ENCODE measurements around the gene SFTPB.

SFTPB gene

DNA sequence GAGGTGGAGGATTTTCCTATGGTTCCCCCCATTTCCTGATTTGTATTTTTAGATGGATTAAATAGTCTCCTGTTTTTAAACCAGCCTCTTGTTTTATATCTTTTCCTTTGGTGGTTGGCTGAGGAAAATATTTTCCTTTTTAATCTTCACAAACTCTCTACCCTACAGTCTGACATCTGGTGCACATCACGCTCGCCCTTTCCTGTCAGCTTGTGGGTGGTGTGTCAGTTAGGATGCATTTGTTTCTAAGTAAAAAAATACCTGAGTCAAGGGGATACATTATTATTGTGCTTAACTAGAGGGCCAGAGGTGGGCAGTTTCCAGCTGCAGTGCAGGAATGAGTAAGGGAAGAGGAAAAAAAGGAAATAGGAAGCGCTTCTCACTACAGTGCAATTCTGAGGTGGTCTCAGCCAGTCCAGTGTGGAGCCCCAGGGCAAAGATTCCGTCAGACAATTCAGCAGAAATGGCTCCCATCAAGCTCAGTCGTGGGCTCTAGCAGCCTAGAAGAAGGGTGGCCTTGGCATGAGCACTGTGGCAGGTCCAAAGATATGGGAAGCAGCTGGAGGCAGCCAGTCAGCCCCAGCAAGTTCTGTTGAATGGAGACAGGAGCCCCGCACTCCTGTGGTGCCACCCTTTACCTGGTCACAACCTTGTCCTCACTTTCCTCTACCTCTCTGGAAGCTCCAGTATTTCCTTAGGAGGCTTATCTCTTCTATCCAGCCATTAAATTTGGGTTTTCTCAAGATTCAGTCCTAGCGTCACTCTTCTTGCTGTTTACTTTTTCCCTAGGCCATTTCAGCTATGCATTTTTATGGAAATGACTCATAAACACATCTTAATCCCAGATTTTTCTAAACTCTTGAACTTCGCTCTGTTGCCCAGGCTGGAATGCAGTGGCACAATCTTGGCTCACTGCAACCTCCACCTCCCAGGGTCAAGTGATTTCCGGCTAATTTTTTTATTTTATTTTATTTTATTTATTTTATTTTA lies 18.5 kb downstream of the SFTPB start:
- TF ChIP-seq, protein P1, sequence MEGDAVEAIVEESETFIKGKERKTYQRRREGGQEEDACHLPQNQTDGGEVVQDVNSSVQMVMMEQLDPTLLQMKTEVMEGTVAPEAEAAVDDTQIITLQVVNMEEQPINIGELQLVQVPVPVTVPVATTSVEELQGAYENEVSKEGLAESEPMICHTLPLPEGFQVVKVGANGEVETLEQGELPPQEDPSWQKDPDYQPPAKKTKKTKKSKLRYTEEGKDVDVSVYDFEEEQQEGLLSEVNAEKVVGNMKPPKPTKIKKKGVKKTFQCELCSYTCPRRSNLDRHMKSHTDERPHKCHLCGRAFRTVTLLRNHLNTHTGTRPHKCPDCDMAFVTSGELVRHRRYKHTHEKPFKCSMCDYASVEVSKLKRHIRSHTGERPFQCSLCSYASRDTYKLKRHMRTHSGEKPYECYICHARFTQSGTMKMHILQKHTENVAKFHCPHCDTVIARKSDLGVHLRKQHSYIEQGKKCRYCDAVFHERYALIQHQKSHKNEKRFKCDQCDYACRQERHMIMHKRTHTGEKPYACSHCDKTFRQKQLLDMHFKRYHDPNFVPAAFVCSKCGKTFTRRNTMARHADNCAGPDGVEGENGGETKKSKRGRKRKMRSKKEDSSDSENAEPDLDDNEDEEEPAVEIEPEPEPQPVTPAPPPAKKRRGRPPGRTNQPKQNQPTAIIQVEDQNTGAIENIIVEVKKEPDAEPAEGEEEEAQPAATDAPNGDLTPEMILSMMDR (IDR thresholded peaks at IDR 0.05; ENCODE audit: borderline replicate concordance, insufficient read depth, low read depth, low read length), result no peak

DNA sequence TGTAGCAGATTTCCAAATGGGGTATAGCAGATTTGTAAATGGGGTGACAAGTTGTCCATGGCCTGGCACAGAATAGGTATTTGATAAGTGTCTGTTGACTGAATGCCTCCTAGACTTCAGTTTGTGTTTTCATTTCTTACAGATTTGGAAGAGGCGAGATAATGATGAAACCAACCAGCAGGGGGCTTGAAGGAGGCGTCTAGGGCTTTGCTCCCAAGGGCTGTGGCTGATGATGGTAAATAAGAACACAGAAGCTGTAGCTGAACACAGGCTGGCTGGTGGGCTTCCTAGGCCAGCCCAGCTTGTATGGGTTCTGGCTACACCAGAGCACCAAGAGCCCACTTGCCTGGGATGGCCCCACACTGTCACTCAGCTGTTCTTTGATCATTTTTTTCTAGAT lies 19.4 kb downstream of the SFTPB start:
- H3K4me3 ChIP-seq (ENCODE audit: low read depth, low read length), result no peak overlapping the region
- TF ChIP-seq, protein P1 (IDR thresholded peaks at IDR 0.05; ENCODE audit: borderline replicate concordance, insufficient read depth, low read depth, low read length), result peak; percentile 51; the same call in 1 of the 2 replicates

More for the DNA sequence above, 18.5 kb downstream of the SFTPB start:
- H3K4me3 ChIP-seq (ENCODE audit: low read depth, low read length), result no peak overlapping the region

DNA sequence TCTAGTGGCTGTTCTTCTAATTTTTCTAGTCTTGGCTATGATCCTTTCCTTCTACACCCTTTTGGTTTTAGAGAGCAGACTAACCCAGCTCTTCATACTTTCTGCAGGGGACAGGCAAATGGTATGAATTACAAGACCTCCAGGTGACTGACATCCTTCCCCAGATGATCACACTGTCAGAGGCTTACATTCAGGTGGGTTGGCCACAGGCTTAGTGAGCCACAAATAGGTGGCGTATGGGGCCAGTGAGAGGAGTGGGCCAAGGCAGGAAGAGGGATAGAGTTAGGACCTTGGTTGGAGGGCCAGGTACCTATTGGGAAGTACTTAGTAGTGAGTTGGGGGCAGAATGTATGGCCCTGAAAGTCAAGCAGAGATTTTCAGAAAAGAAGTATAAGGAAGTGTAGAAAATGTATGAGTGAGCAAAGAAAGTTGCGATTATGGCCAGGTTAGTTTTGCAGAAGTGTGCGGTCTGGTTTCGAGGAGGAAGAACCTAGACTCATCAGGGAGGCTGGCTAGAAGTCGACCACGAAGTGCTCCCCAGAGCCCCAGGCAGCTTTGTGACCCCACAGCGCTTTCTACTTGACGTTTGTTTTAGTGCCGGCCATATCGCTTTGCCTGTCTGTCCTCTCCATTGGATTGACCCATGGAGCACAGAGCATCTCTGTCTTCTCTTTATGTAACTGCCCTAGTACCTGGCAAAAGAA lies 20.0 kb downstream of the SFTPB start:
- TF ChIP-seq, protein P1 (IDR thresholded peaks at IDR 0.05; ENCODE audit: borderline replicate concordance, insufficient read depth, low read depth, low read length), result no peak
- H3K4me3 ChIP-seq (ENCODE audit: low read depth, low read length), result no peak overlapping the region

DNA sequence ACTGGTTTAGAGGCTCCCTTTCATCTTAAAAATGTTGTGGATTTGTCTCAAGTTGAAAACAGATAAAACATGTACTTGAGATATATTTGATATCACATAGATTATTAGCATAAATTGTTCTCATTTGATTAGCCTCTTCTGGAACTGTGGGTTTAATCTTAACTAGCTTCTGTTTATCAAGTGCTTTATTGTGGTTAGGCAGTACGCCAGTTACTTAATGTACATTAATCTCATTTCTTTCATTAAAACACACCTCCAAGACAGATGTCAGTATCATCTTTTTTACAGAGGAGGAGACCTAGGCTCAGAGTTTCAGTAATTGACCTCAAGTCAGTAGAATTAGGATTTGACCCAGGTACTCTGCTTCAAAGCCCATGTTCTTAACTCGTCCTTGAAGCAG lies 21.8 kb downstream of the SFTPB start:
- H3K4me3 ChIP-seq (ENCODE audit: low read depth, low read length), result no peak overlapping the region
- TF ChIP-seq, protein P1 (IDR thresholded peaks at IDR 0.05; ENCODE audit: borderline replicate concordance, insufficient read depth, low read depth, low read length), result no peak

DNA sequence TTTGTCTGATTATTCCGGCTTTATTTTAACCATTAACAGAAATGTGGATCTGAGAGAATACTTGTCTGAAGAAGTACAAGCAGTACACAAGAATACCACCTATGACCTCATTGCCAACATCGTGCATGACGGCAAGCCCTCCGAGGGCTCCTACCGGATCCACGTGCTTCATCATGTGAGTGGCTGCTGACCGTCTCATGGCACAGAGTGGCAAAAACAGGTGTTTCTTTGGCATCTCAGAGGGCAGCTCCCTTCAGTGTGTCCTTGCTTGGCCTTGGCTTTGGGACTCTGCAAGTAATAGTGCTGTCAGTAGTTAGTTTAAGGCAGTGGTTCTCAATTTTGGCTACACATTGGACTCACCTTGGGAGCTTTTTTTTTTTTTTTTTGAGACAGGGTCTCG lies 23.1 kb downstream of the SFTPB start:
- no peak overlapping the region for H3K4me3 ChIP-seq (ENCODE audit: low read depth, low read length)
- TF ChIP-seq, protein P1 (IDR thresholded peaks at IDR 0.05; ENCODE audit: borderline replicate concordance, insufficient read depth, low read depth, low read length), result no peak

DNA sequence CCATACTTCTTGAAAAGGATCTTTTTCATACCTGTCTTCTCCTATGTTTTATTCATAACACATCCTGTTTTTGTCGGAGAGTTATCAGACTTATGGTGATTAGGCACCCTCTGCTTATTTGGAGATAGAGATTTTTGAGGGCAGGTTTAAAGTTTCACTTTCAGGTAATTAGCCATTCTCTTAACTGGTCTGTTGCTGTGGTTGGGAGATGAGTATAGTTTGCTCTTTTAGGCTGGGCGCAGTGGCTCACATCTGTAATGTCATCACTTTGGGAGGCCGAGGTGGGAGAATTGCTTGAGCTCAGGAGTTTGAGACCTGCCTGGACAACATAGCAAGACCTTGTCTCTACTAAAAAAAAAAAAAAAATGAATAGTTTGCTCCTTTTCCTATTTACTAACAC lies 25.3 kb downstream of the SFTPB start:
- TF ChIP-seq, protein P1 (IDR thresholded peaks at IDR 0.05; ENCODE audit: borderline replicate concordance, insufficient read depth, low read depth, low read length), result no peak
- no peak overlapping the region for H3K4me3 ChIP-seq (ENCODE audit: low read depth, low read length)

Data from GM12875 (cell line).